Measurements from ENCODE around the gene KLHL15.
"Not testable (repeated sequence)": the region's sequence is repeated elsewhere in the genome, so short reads cannot be mapped to it uniquely, and the experiment has no call there.

Gene KLHL15

GRCh38 chrX:24014388-24015018 lies 12.5 kb downstream of the KLHL15 start:
- no peak for DNase-seq

GRCh38 chrX:24012266-24012665 lies 14.7 kb downstream of the KLHL15 start:
- DNase-seq: no peak

- no peak for DNase-seq
Measured at GRCh38 chrX:24005867-24006266, 21.1 kb downstream of the KLHL15 start.

GRCh38 chrX:24005028-24005427 lies 22.0 kb downstream of the KLHL15 start:
- no peak for DNase-seq

GRCh38 chrX:24002792-24003191 lies 24.2 kb downstream of the KLHL15 start:
- no peak for DNase-seq

- DNase-seq: no peak
Measured at GRCh38 chrX:24002167-24002566, 24.8 kb downstream of the KLHL15 start.

- DNase-seq: no peak
Measured at GRCh38 chrX:23999671-24000070, 27.3 kb downstream of the KLHL15 start.

- no peak for DNase-seq
Measured at GRCh38 chrX:23993012-23993633, 33.9 kb downstream of the KLHL15 start.

- no peak for DNase-seq
Measured at GRCh38 chrX:23992431-23992830, 34.6 kb downstream of the KLHL15 start.

GRCh38 chrX:23990455-23990854 lies 36.5 kb downstream of the KLHL15 start:
- no peak for DNase-seq

GRCh38 chrX:23989689-23990088 lies 37.3 kb downstream of the KLHL15 start:
- no peak for DNase-seq

GRCh38 chrX:23982891-23983290 lies 44.1 kb downstream of the KLHL15 start:
- no peak for DNase-seq

GRCh38 chrX:23981711-23982110 lies 45.3 kb downstream of the KLHL15 start:
- DNase-seq: no peak

GRCh38 chrX:23981222-23981621 lies 45.8 kb downstream of the KLHL15 start:
- DNase-seq: no peak

- DNase-seq: no peak
Measured at GRCh38 chrX:23980011-23980441, 47.0 kb downstream of the KLHL15 start.

GRCh38 chrX:23978491-23978890 lies 48.5 kb downstream of the KLHL15 start:
- DNase-seq: no peak

GRCh38 chrX:23965630-23966029 lies 61.4 kb downstream of the KLHL15 start:
- not testable (repeated sequence) for DNase-seq

GRCh38 chrX:23964191-23964590 lies 62.8 kb downstream of the KLHL15 start:
- no peak for DNase-seq

- peak in 1 of 4 experiments; percentile 6 for DNase-seq
Measured at GRCh38 chrX:23959781-23960180, 67.2 kb downstream of the KLHL15 start.

GRCh38 chrX:23954396-23954795 lies 72.6 kb downstream of the KLHL15 start:
- no peak for DNase-seq

- no peak for DNase-seq
Measured at GRCh38 chrX:23953908-23954269, 73.1 kb downstream of the KLHL15 start.

- DNase-seq: peak in 1 of 4 experiments; percentile 0
Measured at GRCh38 chrX:23952984-23953907, 73.7 kb downstream of the KLHL15 start.

GRCh38 chrX:23952391-23952790 lies 74.6 kb downstream of the KLHL15 start:
- DNase-seq: no peak

- DNase-seq: no peak
Measured at GRCh38 chrX:23945206-23945605, 81.8 kb downstream of the KLHL15 start.

All from activated naive CD4-positive, alpha-beta T cell (primary cell).